OCI-LY1 (cell line): ENCODE results near the gene DIAPH3.

ENCODE experiments used
- H2AFZ ChIP-seq: fragments of 200-600 bp; sonication (generic), shearing (Covaris generic); 2 replicates; pipeline ENCODE4 v1.6.0; 2014; ENCODE audit warnings: antibody characterized with exemption, mild to moderate bottlenecking, low read length
- H3F3A ChIP-seq: fragments of 200-600 bp; sonication (generic), shearing (Covaris generic); 2 replicates; pipeline ENCODE4 v1.6.0; 2014; ENCODE audit warnings: mild to moderate bottlenecking, antibody characterized with exemption, low read length, moderate library complexity; ENCODE audit not compliant: insufficient read depth
- H3K27ac ChIP-seq: fragments of 200-600 bp; sonication (generic); 2 replicates; pipeline ENCODE4 v1.5.1; 2014; ENCODE audit warnings: low read length, mixed run types, mild to moderate bottlenecking, low read depth; ENCODE audit not compliant: poor library complexity, severe bottlenecking
- H3K27me3 ChIP-seq: fragments of 200-600 bp; sonication (generic); 2 replicates; pipeline ENCODE4 v1.6.0; 2014; ENCODE audit warnings: antibody characterized with exemption, mild to moderate bottlenecking, low read length, moderate library complexity; ENCODE audit not compliant: insufficient read depth
- H3K36me3 ChIP-seq: fragments of 200-600 bp; sonication (generic); 2 replicates; pipeline ENCODE4 v1.6.1; 2014; ENCODE audit warnings: mild to moderate bottlenecking, antibody characterized with exemption, low read length, moderate library complexity, mixed read lengths; ENCODE audit not compliant: insufficient read depth
- H3K4me1 ChIP-seq: fragments of 200-600 bp; sonication (generic); 2 replicates; pipeline ENCODE4 v1.5.1; 2014; ENCODE audit warnings: mild to moderate bottlenecking, low read length, moderate library complexity; ENCODE audit not compliant: insufficient read depth, severe bottlenecking
- H3K4me2 ChIP-seq: fragments of 200-600 bp; sonication (generic), shearing (Covaris generic); 2 replicates; pipeline ENCODE4 v1.6.1; 2014; ENCODE audit warnings: low read length
- H3K4me3 ChIP-seq: fragments of 200-600 bp; sonication (generic); 2 replicates; pipeline ENCODE4 v1.5.1; 2014; ENCODE audit warnings: low read length, low read depth, mild to moderate bottlenecking, mixed read lengths; ENCODE audit not compliant: poor library complexity, severe bottlenecking
- H3K79me2 ChIP-seq: fragments of 200-600 bp; shearing (Covaris generic); 2 replicates; pipeline ENCODE4 v1.6.1; 2016; ENCODE audit warnings: mixed run types, low read length, mixed read lengths; ENCODE audit not compliant: insufficient read depth
- H3K9ac ChIP-seq: fragments of 200-600 bp; sonication (generic), shearing (Covaris generic); 2 replicates; pipeline ENCODE4 v1.6.1; 2014; ENCODE audit warnings: mild to moderate bottlenecking, low read length, mixed read lengths
- H3K9me2 ChIP-seq: fragments of 200-600 bp; sonication (generic), shearing (Covaris generic); 2 replicates; pipeline ENCODE4 v1.6.1; 2014; ENCODE audit warnings: low read depth, mild to moderate bottlenecking, low read length, mixed read lengths
- H3K9me3 ChIP-seq: fragments of 200-600 bp; shearing (Covaris generic); 2 replicates; pipeline ENCODE4 v1.6.1; 2014; ENCODE audit warnings: low read length, mixed read lengths
- H4K20me1 ChIP-seq: fragments of 200-600 bp; sonication (generic), shearing (Covaris generic); 2 replicates; pipeline ENCODE4 v1.6.0; 2016; ENCODE audit warnings: mild to moderate bottlenecking, low read length; ENCODE audit not compliant: insufficient read depth
- EZH2 ChIP-seq: fragments of 200-600 bp; sonication (generic), shearing (Covaris generic); IDR thresholded peaks from 2 replicates; pipeline ENCODE4 v1.8.0; 2017; ENCODE audit warnings: borderline replicate concordance, mixed run types, mild to moderate bottlenecking, antibody characterized with exemption, low read length, moderate library complexity, mixed read lengths
- TF ChIP-seq, protein P1 (sequence below): fragments of 200-600 bp; sonication (generic), shearing (Covaris generic); IDR thresholded peaks from 2 replicates; pipeline ENCODE4 v1.5.1; 2017; ENCODE audit warnings: mild to moderate bottlenecking, antibody characterized with exemption, low read length, moderate library complexity, mixed read lengths

Gene DIAPH3

DNA sequence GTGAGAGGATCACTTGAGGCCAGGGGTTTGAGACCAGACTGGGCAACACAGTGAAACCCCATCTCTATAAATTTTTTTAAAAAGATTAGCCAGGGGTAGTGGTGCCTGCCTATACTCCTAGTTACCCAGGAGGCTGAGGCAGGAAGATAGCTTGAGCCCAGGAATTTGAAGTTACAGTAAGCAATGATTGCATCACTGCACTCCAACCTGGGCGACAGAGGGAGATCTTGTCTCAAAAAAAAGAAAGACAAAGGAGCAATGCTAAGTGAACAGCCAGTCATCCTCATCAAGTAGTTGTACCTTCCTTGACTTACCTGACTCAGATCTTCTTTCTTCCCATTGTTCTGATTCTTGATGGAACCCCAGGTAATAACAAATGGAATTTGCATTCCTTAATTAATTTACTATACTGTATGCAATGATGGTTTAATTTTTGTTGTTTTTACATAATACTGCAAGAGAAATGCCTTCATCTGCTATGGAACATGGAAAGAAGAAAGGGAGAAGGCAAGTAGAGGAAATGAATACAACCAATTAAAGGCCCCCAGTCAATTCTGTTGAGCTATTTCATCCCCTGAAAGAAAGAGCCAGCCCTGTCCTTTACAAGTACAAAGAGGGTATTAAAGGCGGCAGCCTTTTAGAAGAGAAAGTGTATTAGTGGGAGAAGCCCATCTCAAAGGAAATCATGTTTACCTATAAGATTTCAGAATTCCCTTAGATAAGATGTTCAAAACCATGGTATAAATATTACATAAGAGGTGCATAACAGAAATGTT lies 316.7 kb downstream of the DIAPH3 start:
- TF ChIP-seq, protein P1, sequence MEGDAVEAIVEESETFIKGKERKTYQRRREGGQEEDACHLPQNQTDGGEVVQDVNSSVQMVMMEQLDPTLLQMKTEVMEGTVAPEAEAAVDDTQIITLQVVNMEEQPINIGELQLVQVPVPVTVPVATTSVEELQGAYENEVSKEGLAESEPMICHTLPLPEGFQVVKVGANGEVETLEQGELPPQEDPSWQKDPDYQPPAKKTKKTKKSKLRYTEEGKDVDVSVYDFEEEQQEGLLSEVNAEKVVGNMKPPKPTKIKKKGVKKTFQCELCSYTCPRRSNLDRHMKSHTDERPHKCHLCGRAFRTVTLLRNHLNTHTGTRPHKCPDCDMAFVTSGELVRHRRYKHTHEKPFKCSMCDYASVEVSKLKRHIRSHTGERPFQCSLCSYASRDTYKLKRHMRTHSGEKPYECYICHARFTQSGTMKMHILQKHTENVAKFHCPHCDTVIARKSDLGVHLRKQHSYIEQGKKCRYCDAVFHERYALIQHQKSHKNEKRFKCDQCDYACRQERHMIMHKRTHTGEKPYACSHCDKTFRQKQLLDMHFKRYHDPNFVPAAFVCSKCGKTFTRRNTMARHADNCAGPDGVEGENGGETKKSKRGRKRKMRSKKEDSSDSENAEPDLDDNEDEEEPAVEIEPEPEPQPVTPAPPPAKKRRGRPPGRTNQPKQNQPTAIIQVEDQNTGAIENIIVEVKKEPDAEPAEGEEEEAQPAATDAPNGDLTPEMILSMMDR: no peak
- no peak for TF ChIP-seq EZH2

DNA sequence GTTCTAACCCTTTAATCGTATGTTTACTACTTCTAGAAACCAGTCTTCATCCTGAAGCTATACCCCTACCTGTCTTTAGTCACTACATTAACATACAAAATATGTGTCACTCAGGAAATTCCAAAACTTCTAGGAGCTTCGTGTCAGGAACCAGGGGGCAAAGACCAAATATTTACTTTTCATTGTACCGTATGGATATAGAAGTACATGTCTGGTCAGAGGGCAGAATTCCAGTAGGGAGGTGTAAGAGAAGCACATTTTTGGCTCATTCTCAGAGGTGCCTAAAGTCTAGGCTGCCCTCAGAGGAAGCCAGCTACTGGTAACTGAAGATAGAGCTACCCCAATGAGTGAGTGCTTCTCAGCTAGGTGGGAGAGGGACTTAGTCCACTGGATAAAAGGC lies 320.7 kb downstream of the DIAPH3 start:
- Histone ChIP-seq H3K9ac (no peak overlapping the region), H3K27ac (no peak overlapping the region), H3F3A (no peaks in the 10 kb centered on the region), H4K20me1 (no peaks in the 10 kb centered on the region), H3K27me3 (no peaks in the 10 kb centered on the region), H3K9me3 (no peaks in the 10 kb centered on the region), H2AFZ (no peak overlapping the region), H3K4me2 (no peak overlapping the region), H3K9me2 (no peaks in the 10 kb centered on the region), H3K4me1 (no peaks in the 10 kb centered on the region), H3K4me3 (no peak overlapping the region), H3K36me3 (no peaks in the 10 kb centered on the region), H3K79me2 (no peaks in the 10 kb centered on the region)
- no peak for TF ChIP-seq EZH2
- TF ChIP-seq, protein P1: no peak

More for the DNA sequence above, 316.7 kb downstream of the DIAPH3 start:
- Histone ChIP-seq H3K36me3 (no peaks in the 10 kb centered on the region), H3K4me2 (no peak overlapping the region), H3F3A (no peaks in the 10 kb centered on the region), H3K4me1 (no peaks in the 10 kb centered on the region), H3K9ac (no peak overlapping the region), H3K27me3 (no peaks in the 10 kb centered on the region), H3K9me3 (no peaks in the 10 kb centered on the region), H2AFZ (no peak overlapping the region), H3K9me2 (no peaks in the 10 kb centered on the region), H3K79me2 (no peaks in the 10 kb centered on the region), H3K4me3 (no peak overlapping the region), H3K27ac (no peak overlapping the region), H4K20me1 (no peaks in the 10 kb centered on the region)

DNA sequence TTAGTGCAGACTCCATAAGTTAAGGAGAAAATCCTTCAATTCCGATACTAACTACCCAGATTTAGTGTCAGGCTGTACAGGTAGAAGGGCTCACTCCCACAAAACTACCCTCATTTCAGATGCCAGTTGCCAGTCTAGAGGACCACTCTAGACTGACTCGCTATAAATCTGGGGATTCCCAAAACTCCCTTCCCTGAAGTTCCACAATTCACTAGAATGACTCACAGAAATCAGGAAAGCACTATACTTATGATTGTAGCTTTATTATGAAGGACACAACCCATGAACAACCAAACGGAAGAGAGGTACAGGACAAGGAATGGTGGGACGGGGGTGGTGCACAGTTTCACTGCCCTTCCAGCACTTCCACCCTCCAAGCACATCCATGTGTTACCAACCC lies 321.2 kb downstream of the DIAPH3 start:
- TF ChIP-seq, protein P1: no peak
- TF ChIP-seq EZH2: no peak
- H3K27ac ChIP-seq: no peak overlapping the region

More for the DNA sequence above, 321.2 kb downstream of the DIAPH3 start:
- Histone ChIP-seq H3K9ac (no peak overlapping the region), H3K4me1 (no peaks in the 10 kb centered on the region), H3K9me3 (no peaks in the 10 kb centered on the region), H2AFZ (no peak overlapping the region), H4K20me1 (no peaks in the 10 kb centered on the region), H3K36me3 (no peaks in the 10 kb centered on the region), H3K9me2 (no peaks in the 10 kb centered on the region), H3K27me3 (no peaks in the 10 kb centered on the region), H3F3A (no peaks in the 10 kb centered on the region), H3K4me3 (no peak overlapping the region), H3K79me2 (no peaks in the 10 kb centered on the region), H3K4me2 (no peak overlapping the region)
